GM18498 (cell line): ENCODE results near the gene SDK1.

ENCODE experiments used
- ATAC-seq: cut with Tn5 transposase; IDR thresholded peaks from one replicate; pipeline ENCODE4 v1.9.1; 2021; ENCODE audit warnings: mild to moderate bottlenecking, moderate library complexity; ENCODE audit not compliant: unreplicated experiment

SDK1 gene

GRCh38 chr7:3332308-3332707 is 31.3 kb downstream of the SDK1 start:
- no peak for ATAC-seq

- no peak for ATAC-seq
Observed at GRCh38 chr7:3333861-3334260, 32.8 kb downstream of the SDK1 start.

- no peak for ATAC-seq
Observed at GRCh38 chr7:3336042-3336665, 35.1 kb downstream of the SDK1 start.

GRCh38 chr7:3338161-3338560 is 37.1 kb downstream of the SDK1 start:
- ATAC-seq = no peak

GRCh38 chr7:3345699-3346481 is 44.8 kb downstream of the SDK1 start:
- no peak for ATAC-seq

- no peak for ATAC-seq
Observed at GRCh38 chr7:3349126-3349525, 48.1 kb downstream of the SDK1 start.

GRCh38 chr7:3356173-3356572 is 55.1 kb downstream of the SDK1 start:
- no peak for ATAC-seq

- ATAC-seq = no peak
Observed at GRCh38 chr7:3358991-3359390, 57.9 kb downstream of the SDK1 start.

GRCh38 chr7:3367261-3367660 is 66.2 kb downstream of the SDK1 start:
- ATAC-seq = no peak

- no peak for ATAC-seq
Observed at GRCh38 chr7:3370068-3370830, 69.2 kb downstream of the SDK1 start.

- ATAC-seq = no peak
Observed at GRCh38 chr7:3370921-3371320, 69.9 kb downstream of the SDK1 start.

- ATAC-seq = no peak
Observed at GRCh38 chr7:3371601-3372000, 70.5 kb downstream of the SDK1 start.

- ATAC-seq = no peak
Observed at GRCh38 chr7:3374239-3374638, 73.2 kb downstream of the SDK1 start.

GRCh38 chr7:3378390-3379150 is 77.5 kb downstream of the SDK1 start:
- no peak for ATAC-seq

- ATAC-seq = no peak
Observed at GRCh38 chr7:3380034-3380433, 79.0 kb downstream of the SDK1 start.

GRCh38 chr7:3380886-3381685 is 80.0 kb downstream of the SDK1 start:
- no peak for ATAC-seq

GRCh38 chr7:3386423-3387190 is 85.6 kb downstream of the SDK1 start:
- ATAC-seq = no peak

- no peak for ATAC-seq
Observed at GRCh38 chr7:3393862-3394261, 92.8 kb downstream of the SDK1 start.

- no peak for ATAC-seq
Observed at GRCh38 chr7:3397324-3397723, 96.3 kb downstream of the SDK1 start.

- no peak for ATAC-seq
Observed at GRCh38 chr7:3399858-3400257, 98.8 kb downstream of the SDK1 start.
